Mammary epithelial cell (primary cell): ENCODE data around the gene OR2C1.

Source experiments
- EZH2 ChIP-seq: IDR thresholded peaks from 2 replicates; pipeline ENCODE4 v1.6.1; 2012; ENCODE audit warnings: low read length, inconsistent platforms, borderline replicate concordance
- TF ChIP-seq, protein P1 (sequence below), 2 donors: IDR thresholded peaks in 1 of 2; conservative IDR thresholded peaks in 1 of 2; 2 replicates each; pipeline ENCODE4 v1.5.1; 2011 to 2012; ENCODE audit warnings: inconsistent platforms in 2 of 2, low read length in 2 of 2, mild to moderate bottlenecking in 2 of 2, control low read depth in 1 of 2, low read depth in 1 of 2; ENCODE audit not compliant: insufficient read depth in 1 of 2; ENCODE audit errors: extremely low read depth in 1 of 2

DNA sequence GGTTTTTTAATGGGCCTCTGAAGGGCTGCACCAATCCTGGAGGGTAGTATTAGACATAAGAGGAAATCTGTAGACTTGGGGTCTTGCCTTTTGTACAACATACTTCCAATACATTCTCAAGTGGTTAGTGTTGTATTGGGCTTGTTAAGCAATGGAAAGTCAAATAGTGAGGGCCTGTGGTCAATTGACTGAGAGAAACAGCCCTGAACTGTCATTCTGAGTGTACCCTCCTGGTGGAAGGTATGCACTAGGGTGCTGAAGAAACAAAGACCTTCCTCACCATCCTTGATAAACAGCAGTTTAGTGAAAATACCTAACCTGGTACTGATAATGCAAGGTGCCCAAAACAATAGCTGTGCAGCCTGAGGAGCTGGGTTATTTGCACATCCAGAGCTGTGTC, 22.2 kb downstream of the OR2C1 start:
- TF ChIP-seq, protein P1, sequence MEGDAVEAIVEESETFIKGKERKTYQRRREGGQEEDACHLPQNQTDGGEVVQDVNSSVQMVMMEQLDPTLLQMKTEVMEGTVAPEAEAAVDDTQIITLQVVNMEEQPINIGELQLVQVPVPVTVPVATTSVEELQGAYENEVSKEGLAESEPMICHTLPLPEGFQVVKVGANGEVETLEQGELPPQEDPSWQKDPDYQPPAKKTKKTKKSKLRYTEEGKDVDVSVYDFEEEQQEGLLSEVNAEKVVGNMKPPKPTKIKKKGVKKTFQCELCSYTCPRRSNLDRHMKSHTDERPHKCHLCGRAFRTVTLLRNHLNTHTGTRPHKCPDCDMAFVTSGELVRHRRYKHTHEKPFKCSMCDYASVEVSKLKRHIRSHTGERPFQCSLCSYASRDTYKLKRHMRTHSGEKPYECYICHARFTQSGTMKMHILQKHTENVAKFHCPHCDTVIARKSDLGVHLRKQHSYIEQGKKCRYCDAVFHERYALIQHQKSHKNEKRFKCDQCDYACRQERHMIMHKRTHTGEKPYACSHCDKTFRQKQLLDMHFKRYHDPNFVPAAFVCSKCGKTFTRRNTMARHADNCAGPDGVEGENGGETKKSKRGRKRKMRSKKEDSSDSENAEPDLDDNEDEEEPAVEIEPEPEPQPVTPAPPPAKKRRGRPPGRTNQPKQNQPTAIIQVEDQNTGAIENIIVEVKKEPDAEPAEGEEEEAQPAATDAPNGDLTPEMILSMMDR (conservative IDR thresholded peaks at IDR 0.05 in 1 of 2, IDR thresholded peaks at IDR 0.05 in 1 of 2; ENCODE audit: extremely low read depth in 1 of 2, insufficient read depth in 1 of 2, low read depth in 1 of 2, low read length in 2 of 2) = no peak
- no peak for TF ChIP-seq EZH2
